ENCODE data around the gene NOS3. TPM values are rescaled to one million over a fixed set of nuclear protein-coding genes. Genes with fewer than 3 reads are reported as not detected.
A peak's percentile ranks its signal among the peaks of the same experiment; 100 is the strongest.

Gene NOS3
- total and polyA plus RNA-seq, 2 experiments from 2014 or later: 0.32 to 0.83 TPM

DNA sequence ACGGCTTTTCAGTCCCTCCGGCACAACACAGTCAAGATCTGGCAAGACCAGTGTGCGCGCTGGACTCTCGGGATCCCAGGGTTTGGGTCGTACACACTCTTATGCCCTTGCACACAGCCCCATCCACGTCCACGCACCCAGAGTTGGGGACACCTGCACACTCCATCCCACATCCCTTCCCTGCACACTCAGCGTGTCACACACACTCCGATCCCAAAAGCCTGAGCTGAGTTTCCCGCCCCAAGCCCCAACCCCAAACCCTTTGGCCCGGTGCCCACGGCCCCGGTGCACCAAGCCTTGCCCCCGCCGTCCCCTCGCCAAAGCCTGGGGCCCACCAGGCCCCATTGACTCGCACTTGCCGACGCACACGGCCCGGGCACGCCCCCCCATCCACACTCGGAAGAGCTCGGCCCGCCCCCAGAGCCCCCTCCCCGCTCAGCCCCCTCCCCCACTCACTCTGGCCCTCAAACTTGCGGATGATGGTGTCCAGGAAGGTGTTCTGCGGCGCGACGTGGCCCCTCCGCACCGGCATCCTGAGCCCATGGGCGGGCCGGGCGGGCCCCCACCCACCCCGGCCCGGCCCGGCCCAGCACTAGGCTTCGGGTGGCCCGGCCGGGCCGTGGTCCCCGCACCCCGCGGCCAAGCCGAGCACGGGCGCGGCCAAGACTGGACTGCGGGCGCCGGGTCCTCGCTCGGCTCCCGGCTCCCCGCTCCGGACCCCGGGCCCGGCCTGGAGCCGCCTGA is 13.3 kb upstream of the NOS3 start:
- no peak for DNase-seq
- 3 to 8% methylated on average over 9 to 55 of the region's 62 CpGs for WGBS, 2 experiments (ENCODE audit: low coverage in 1 of 2, low lambda C conversion rate in 2 of 2, missing lambda C conversion rate in 2 of 2)
- Histone ChIP-seq H3K27me3 (replicated peaks; ENCODE audit: insufficient read depth) (peaks cover 54% of the 10 kb centered on the region), H3K9me3 (ENCODE audit: low read depth) (no peaks in the 10 kb centered on the region), H3K27ac (no peak overlapping the region), H3K4me2 (ENCODE audit: unreplicated experiment) (no peak overlapping the region), H3K4me3 (no peak overlapping the region), H3K79me2 (ENCODE audit: insufficient read depth) (no peaks in the 10 kb centered on the region), H3K36me3 (ENCODE audit: low read depth) (no peaks in the 10 kb centered on the region), H3K9me2 (ENCODE audit: insufficient read depth) (no peaks in the 10 kb centered on the region), H3F3A (ENCODE audit: insufficient read depth) (no peaks in the 10 kb centered on the region), H3K9ac (no peak overlapping the region), H4K20me1 (ENCODE audit: insufficient read depth) (no peaks in the 10 kb centered on the region), H3K4me1 (ENCODE audit: insufficient read depth) (no peaks in the 10 kb centered on the region), H2AFZ (no peak overlapping the region)
- TF ChIP-seq EZH2 (IDR thresholded peaks at IDR 0.05; ENCODE audit: insufficient read depth, poor library complexity, severe bottlenecking) (peak; percentile 67), EZH2phosphoT487 (IDR thresholded peaks at IDR 0.05; ENCODE audit: insufficient read depth, low read depth) (no peak)
- in situ Hi-C loops (cut with MboI): no loop called here

GRCh38 chr7:150978126-150978789 is 12.6 kb upstream of the NOS3 start, which contains the start of gene KCNH2:
Gene KCNH2, minus strand, starts transcription at chr7:150978321. Its CDS starts 408 bp downstream, at chr7:150977913.
- no peak within 1 kb of the TSS for H3K4me2 ChIP-seq (ENCODE audit: unreplicated experiment)
- no peak within 1 kb of the TSS for H2AFZ ChIP-seq
- 2 to 6% methylated on average over 24 to 60 of the region's 81 CpGs for WGBS, 2 experiments (ENCODE audit: low coverage in 1 of 2, low lambda C conversion rate in 2 of 2, missing lambda C conversion rate in 2 of 2)
- no peaks in the 10 kb centered on the region for H3K36me3 ChIP-seq (ENCODE audit: low read depth)
- no peaks in the 10 kb centered on the region for H4K20me1 ChIP-seq (ENCODE audit: insufficient read depth)
- no peaks in the 10 kb centered on the region for H3K79me2 ChIP-seq (ENCODE audit: insufficient read depth)
- H3K27ac ChIP-seq: no peak within 1 kb of the TSS
- H3K9me3 ChIP-seq (ENCODE audit: low read depth): no peaks in the 10 kb centered on the region
- H3K4me1 ChIP-seq (ENCODE audit: insufficient read depth): no peaks in the 10 kb centered on the region
- H3F3A ChIP-seq (ENCODE audit: insufficient read depth): no peaks in the 10 kb centered on the region
- no peak within 1 kb of the TSS for H3K9ac ChIP-seq
- in situ Hi-C loops (cut with MboI): no loop called here
- H3K27me3 ChIP-seq (replicated peaks; ENCODE audit: insufficient read depth): peaks cover 49% of the 10 kb centered on the region
- H3K9me2 ChIP-seq (ENCODE audit: insufficient read depth): no peaks in the 10 kb centered on the region
- TF ChIP-seq EZH2 (IDR thresholded peaks at IDR 0.05; ENCODE audit: insufficient read depth, poor library complexity, severe bottlenecking) (no peak), EZH2phosphoT487 (IDR thresholded peaks at IDR 0.05; ENCODE audit: insufficient read depth, low read depth) (no peak)
- DNase-seq: no peak
- H3K4me3 ChIP-seq: no peak within 1 kb of the TSS

DNA sequence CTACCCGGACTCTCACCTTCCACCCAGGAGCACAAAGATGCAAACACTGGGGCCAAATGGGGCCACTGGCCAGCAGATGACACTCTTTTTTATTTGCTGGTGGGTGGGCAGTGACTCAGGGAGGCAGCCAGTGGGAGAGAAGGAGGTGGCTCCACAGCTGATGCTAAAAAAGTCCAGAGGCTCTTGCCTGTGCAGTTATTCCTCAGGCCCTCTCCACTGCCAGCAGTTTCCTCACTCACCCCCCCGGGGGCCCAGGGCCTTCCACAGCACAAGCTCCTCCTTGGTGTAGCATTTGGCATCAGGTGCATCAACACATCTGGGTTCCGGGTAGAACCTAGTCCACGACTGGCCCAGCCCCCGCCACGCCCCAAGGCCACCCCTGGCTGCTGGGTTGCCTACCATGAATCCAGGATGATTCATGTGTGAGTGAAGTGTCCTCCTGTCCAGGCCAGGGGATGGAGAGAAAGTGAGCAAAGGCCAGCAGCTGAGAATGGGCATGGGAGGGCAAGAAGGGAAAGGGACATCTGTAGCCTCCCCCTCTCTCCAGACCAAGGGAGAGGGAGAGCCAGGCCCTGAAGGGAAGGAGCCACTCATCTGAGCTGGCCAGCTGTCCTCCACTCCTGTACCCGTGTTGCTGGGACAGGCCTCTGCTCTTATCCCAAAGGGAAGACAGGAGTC is 11.0 kb upstream of the NOS3 start:
- Histone ChIP-seq H3K4me1 (ENCODE audit: insufficient read depth) (no peaks in the 10 kb centered on the region), H3K9me2 (ENCODE audit: insufficient read depth) (no peaks in the 10 kb centered on the region), H4K20me1 (ENCODE audit: insufficient read depth) (no peaks in the 10 kb centered on the region), H3K4me2 (ENCODE audit: unreplicated experiment) (no peak overlapping the region), H3K27me3 (replicated peaks; ENCODE audit: insufficient read depth) (peaks cover 43% of the 10 kb centered on the region), H2AFZ (no peak overlapping the region), H3K4me3 (no peak overlapping the region), H3K27ac (no peak overlapping the region), H3F3A (ENCODE audit: insufficient read depth) (no peaks in the 10 kb centered on the region), H3K79me2 (ENCODE audit: insufficient read depth) (no peaks in the 10 kb centered on the region), H3K9me3 (ENCODE audit: low read depth) (no peaks in the 10 kb centered on the region), H3K36me3 (ENCODE audit: low read depth) (no peaks in the 10 kb centered on the region), H3K9ac (no peak overlapping the region)
- DNase-seq: no peak
- in situ Hi-C loops (cut with MboI): no loop called here
- WGBS, 2 experiments (ENCODE audit: low coverage in 1 of 2, low lambda C conversion rate in 2 of 2, missing lambda C conversion rate in 2 of 2): 38 to 44% methylated on average over 7 of the region's 7 CpGs
- no peak for TF ChIP-seq EZH2 (IDR thresholded peaks at IDR 0.05; ENCODE audit: insufficient read depth, poor library complexity, severe bottlenecking)

DNA sequence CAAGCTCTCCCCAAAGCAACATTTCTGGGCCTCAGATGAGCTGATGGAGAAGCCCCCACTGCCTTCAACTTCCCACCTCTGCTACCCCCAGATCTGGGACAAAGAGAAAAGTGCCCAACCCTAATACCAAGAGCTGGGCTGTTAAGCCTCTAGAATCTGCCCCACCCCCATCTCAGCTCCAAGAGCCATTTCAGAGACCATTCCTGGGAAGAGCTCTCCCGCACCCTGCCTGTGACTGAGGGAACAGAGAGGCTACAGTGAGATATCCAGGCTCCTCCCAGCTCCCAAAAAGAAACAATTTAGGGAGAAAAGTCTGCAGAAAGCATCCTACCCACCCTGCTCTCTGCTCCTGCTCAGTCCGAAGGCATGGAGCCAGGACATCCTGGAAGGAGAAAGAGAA is 10.2 kb upstream of the NOS3 start:
- H3K9ac ChIP-seq: no peak overlapping the region
- H3F3A ChIP-seq (ENCODE audit: insufficient read depth): no peaks in the 10 kb centered on the region
- no peak overlapping the region for H2AFZ ChIP-seq
- no peaks in the 10 kb centered on the region for H3K9me2 ChIP-seq (ENCODE audit: insufficient read depth)
- H3K4me1 ChIP-seq (ENCODE audit: insufficient read depth): no peaks in the 10 kb centered on the region
- WGBS, 2 experiments (ENCODE audit: low coverage in 1 of 2, low lambda C conversion rate in 2 of 2, missing lambda C conversion rate in 2 of 2): 0 to 2% methylated on average over 2 of the region's 2 CpGs
- H3K9me3 ChIP-seq (ENCODE audit: low read depth): no peaks in the 10 kb centered on the region
- TF ChIP-seq EZH2 (IDR thresholded peaks at IDR 0.05; ENCODE audit: insufficient read depth, poor library complexity, severe bottlenecking) (no peak), EZH2phosphoT487 (IDR thresholded peaks at IDR 0.05; ENCODE audit: insufficient read depth, low read depth) (no peak)
- no peaks in the 10 kb centered on the region for H3K36me3 ChIP-seq (ENCODE audit: low read depth)
- no peak for DNase-seq
- H3K79me2 ChIP-seq (ENCODE audit: insufficient read depth): no peaks in the 10 kb centered on the region
- H3K4me2 ChIP-seq (ENCODE audit: unreplicated experiment): no peak overlapping the region
- no peak overlapping the region for H3K4me3 ChIP-seq
- no peaks in the 10 kb centered on the region for H4K20me1 ChIP-seq (ENCODE audit: insufficient read depth)
- in situ Hi-C loops (cut with MboI): no loop called here
- no peak overlapping the region for H3K27ac ChIP-seq
- H3K27me3 ChIP-seq (replicated peaks; ENCODE audit: insufficient read depth): peaks cover 36% of the 10 kb centered on the region

All from GM23248 (cell line).